HepG2 (cell line): ENCODE data around the gene CAMTA2. TPM values are rescaled to one million over a fixed set of nuclear protein-coding genes. Genes with fewer than 3 reads are reported as not detected.

Experiments
- CCDC6 ChIP-seq: sonication (generic); formaldehyde crosslinking; IDR thresholded peaks from 2 replicates; pipeline ENCODE4 v1.8.1; 2022; ENCODE audit warnings: mild to moderate bottlenecking, missing genetic modification reagents, moderate library complexity
- DMAP1 ChIP-seq: IDR thresholded peaks from 2 replicates; pipeline ENCODE4 v1.6.1; 2016
- E2F5 ChIP-seq: sonication (generic); formaldehyde crosslinking; conservative IDR thresholded peaks from 2 replicates; pipeline ENCODE4 v1.4.0; 2020; ENCODE audit warnings: missing genetic modification reagents
- GRHL1 ChIP-seq: sonication (generic); formaldehyde crosslinking; conservative IDR thresholded peaks from 2 replicates; pipeline ENCODE4 v1.8.0; 2022; ENCODE audit warnings: missing genetic modification reagents
- GTF3A ChIP-seq: sonication (generic); formaldehyde crosslinking; conservative IDR thresholded peaks from 2 replicates; pipeline ENCODE4 v1.4.0; 2020; ENCODE audit warnings: mild to moderate bottlenecking, missing genetic modification reagents
- HNRNPUL1 ChIP-seq: fragments of 200-400 bp; formaldehyde crosslinking; IDR thresholded peaks from 2 replicates; pipeline ENCODE4 v1.6.1; 2017; ENCODE audit warnings: low read depth, mild to moderate bottlenecking, low read length, moderate library complexity
- LCORL ChIP-seq, 2 experiments: fragments of 450-650 bp in 1 of 2; sonication (generic) in 1 of 2; formaldehyde crosslinking in 1 of 2; IDR thresholded peaks; 2 replicates each; pipeline versions ENCODE4 v1.5.0 to v1.6.1; 2017 to 2020; ENCODE audit warnings: antibody characterized with exemption in 1 of 2, missing genetic modification reagents in 1 of 2
- MAX ChIP-seq: IDR thresholded peaks from 2 replicates; pipeline ENCODE4 v1.6.1; 2012; ENCODE audit warnings: inconsistent platforms
- MEF2D ChIP-seq: sonication (generic); formaldehyde crosslinking; IDR thresholded peaks from 2 replicates; pipeline ENCODE4 v1.5.1; 2020; ENCODE audit warnings: mild to moderate bottlenecking, missing genetic modification reagents
- NAIF1 ChIP-seq: sonication (generic); formaldehyde crosslinking; IDR thresholded peaks from 2 replicates; pipeline ENCODE4 v1.5.0; 2020; ENCODE audit warnings: mild to moderate bottlenecking, missing genetic modification reagents, borderline replicate concordance
- NFE2L2 ChIP-seq: fragments of 150-350 bp; IDR thresholded peaks from 2 replicates; pipeline ENCODE4 v1.6.1; 2014; ENCODE audit warnings: low read length
- PHF21A ChIP-seq: sonication (generic); formaldehyde crosslinking; IDR thresholded peaks from 2 replicates; pipeline ENCODE4 v1.5.0; 2020; ENCODE audit warnings: mild to moderate bottlenecking, missing genetic modification reagents
- PHF8 ChIP-seq: sonication (generic); formaldehyde crosslinking; IDR thresholded peaks from 2 replicates; pipeline ENCODE4 v1.5.0; 2020; ENCODE audit warnings: missing genetic modification reagents
- SAP130 ChIP-seq: IDR thresholded peaks from 2 replicates; pipeline ENCODE4 v1.6.1; 2016; ENCODE audit warnings: low read depth
- SP1 ChIP-seq, 2 experiments: fragments of 450-650 bp in 1 of 2; sonication (generic) in 1 of 2; formaldehyde crosslinking in 1 of 2; IDR thresholded peaks; 2 replicates each; pipeline versions ENCODE4 v1.4.0 to v1.6.1; 2016 to 2020; ENCODE audit warnings: missing genetic modification reagents in 1 of 2
- ZBTB8A ChIP-seq: sonication (generic); formaldehyde crosslinking; IDR thresholded peaks from 2 replicates; pipeline ENCODE4 v1.4.0; 2020; ENCODE audit warnings: mild to moderate bottlenecking, low read depth, missing genetic modification reagents, borderline replicate concordance
- ZNF253 ChIP-seq: sonication (generic); formaldehyde crosslinking; IDR thresholded peaks from 2 replicates; pipeline ENCODE4 v1.8.0; 2022; ENCODE audit warnings: mild to moderate bottlenecking, missing genetic modification reagents, borderline replicate concordance
- ZNF652 ChIP-seq: IDR thresholded peaks from 2 replicates; pipeline ENCODE4 v1.6.1; 2016; ENCODE audit warnings: low read depth, borderline replicate concordance
- ZNF703 ChIP-seq: sonication (generic); formaldehyde crosslinking; IDR thresholded peaks from 2 replicates; pipeline ENCODE4 v1.5.1; 2020; ENCODE audit warnings: missing genetic modification reagents, mild to moderate bottlenecking, moderate library complexity, borderline replicate concordance
- ZNF746 ChIP-seq: sonication (generic); formaldehyde crosslinking; IDR thresholded peaks from 2 replicates; pipeline ENCODE4 v1.8.0; 2022; ENCODE audit warnings: mild to moderate bottlenecking, missing genetic modification reagents
- polyA plus RNA-seq, 8 experiments: library from polyadenylated mRNA; depleted of rRNA in 3 of 8; stranded (reverse) in 7 of 8; unstranded in 1 of 8; fragments of >200 nt; fragmentation: Illumina TruSeq in 4 of 8; extraction: Trizol in 4 of 8; gene quantifications; 2 replicates each; pipeline versions ENCODE4 v1.2.1 to v1.2.3, GENCODE V29; 2011 to 2016; ENCODE audit warnings: low read depth in 4 of 8, missing spikeins in 1 of 8, mixed read lengths in 1 of 8; ENCODE audit not compliant: insufficient read depth in 1 of 8
- total RNA-seq, 5 experiments: library from RNA; depleted of rRNA; stranded (reverse); fragments of >200 nt; fragmentation: Illumina TruSeq; extraction: Trizol; gene quantifications; 2 replicates each; pipeline ENCODE4 v1.2.3, GENCODE V29; 2016; ENCODE audit warnings: low read depth in 1 of 5
- TF ChIP-seq, protein P1 (sequence below): sonication (generic); formaldehyde crosslinking; IDR thresholded peaks from 2 replicates; pipeline ENCODE4 v1.4.0; 2020; ENCODE audit warnings: mild to moderate bottlenecking, missing genetic modification reagents, borderline replicate concordance
- TF ChIP-seq, protein P2 (sequence below): sonication (generic); formaldehyde crosslinking; IDR thresholded peaks from 2 replicates; pipeline ENCODE4 v1.4.0; 2020; ENCODE audit warnings: missing genetic modification reagents

The CAMTA2 gene
- total and polyA plus RNA-seq, 2 of the 13 experiments (the other 11 are each of a cell fraction or from before 2014, with no cell fraction given), result 4.1 to 7.1 TPM

GRCh38 chr17:4998732-4999429 is 11.4 kb upstream of the CAMTA2 start (continued):
- TF ChIP-seq, protein P1, sequence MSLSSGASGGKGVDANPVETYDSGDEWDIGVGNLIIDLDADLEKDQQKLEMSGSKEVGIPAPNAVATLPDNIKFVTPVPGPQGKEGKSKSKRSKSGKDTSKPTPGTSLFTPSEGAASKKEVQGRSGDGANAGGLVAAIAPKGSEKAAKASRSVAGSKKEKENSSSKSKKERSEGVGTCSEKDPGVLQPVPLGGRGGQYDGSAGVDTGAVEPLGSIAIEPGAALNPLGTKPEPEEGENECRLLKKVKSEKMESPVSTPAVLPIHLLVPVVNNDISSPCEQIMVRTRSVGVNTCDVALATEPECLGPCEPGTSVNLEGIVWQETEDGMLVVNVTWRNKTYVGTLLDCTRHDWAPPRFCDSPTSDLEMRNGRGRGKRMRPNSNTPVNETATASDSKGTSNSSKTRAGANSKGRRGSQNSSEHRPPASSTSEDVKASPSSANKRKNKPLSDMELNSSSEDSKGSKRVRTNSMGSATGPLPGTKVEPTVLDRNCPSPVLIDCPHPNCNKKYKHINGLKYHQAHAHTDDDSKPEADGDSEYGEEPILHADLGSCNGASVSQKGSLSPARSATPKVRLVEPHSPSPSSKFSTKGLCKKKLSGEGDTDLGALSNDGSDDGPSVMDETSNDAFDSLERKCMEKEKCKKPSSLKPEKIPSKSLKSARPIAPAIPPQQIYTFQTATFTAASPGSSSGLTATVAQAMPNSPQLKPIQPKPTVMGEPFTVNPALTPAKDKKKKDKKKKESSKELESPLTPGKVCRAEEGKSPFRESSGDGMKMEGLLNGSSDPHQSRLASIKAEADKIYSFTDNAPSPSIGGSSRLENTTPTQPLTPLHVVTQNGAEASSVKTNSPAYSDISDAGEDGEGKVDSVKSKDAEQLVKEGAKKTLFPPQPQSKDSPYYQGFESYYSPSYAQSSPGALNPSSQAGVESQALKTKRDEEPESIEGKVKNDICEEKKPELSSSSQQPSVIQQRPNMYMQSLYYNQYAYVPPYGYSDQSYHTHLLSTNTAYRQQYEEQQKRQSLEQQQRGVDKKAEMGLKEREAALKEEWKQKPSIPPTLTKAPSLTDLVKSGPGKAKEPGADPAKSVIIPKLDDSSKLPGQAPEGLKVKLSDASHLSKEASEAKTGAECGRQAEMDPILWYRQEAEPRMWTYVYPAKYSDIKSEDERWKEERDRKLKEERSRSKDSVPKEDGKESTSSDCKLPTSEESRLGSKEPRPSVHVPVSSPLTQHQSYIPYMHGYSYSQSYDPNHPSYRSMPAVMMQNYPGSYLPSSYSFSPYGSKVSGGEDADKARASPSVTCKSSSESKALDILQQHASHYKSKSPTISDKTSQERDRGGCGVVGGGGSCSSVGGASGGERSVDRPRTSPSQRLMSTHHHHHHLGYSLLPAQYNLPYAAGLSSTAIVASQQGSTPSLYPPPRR (CRISPR knock-in tag), result no peak
- TF ChIP-seq, protein P2, sequence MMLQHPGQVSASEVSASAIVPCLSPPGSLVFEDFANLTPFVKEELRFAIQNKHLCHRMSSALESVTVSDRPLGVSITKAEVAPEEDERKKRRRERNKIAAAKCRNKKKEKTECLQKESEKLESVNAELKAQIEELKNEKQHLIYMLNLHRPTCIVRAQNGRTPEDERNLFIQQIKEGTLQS (CRISPR knock-in tag), result no peak
- TF ChIP-seq CCDC6 (CRISPR knock-in tag) (no peak), ZNF652 (CRISPR knock-in tag) (no peak), NAIF1 (CRISPR knock-in tag) (no peak), NFE2L2 (no peak), GRHL1 (no peak), PHF8 (peak; percentile 35; the same call in 1 of the 2 replicates), DMAP1 (CRISPR knock-in tag) (peak; percentile 76), ZNF703 (CRISPR knock-in tag) (no peak), GTF3A (CRISPR knock-in tag) (no peak), ZBTB8A (CRISPR knock-in tag) (no peak), ZNF253 (CRISPR knock-in tag) (0 out of 2 replicates have a peak, but pooled peaks have one; percentile 29), HNRNPUL1 (no peak), SAP130 (CRISPR knock-in tag) (peak; percentile 91), MEF2D (CRISPR knock-in tag) (no peak), PHF21A (CRISPR knock-in tag) (peak; percentile 98), E2F5 (no peak), SP1 (IDR thresholded peaks at IDR 0.05) (no peak), SP1 (CRISPR knock-in tag; IDR thresholded peaks at IDR 0.05) (no peak; the same call in 1 of the 2 replicates), ZNF746 (CRISPR knock-in tag) (no peak; the same call in none of the 2 replicates), LCORL (IDR thresholded peaks at IDR 0.05) (no peak), LCORL (CRISPR knock-in tag; IDR thresholded peaks at IDR 0.05) (peak; percentile 86; the same call in 1 of the 2 replicates), MAX (peak; percentile 75)
